DMS53 (cell line): ENCODE results near the gene SDR9C7.
"Not testable (repeated sequence)": the region's sequence is repeated elsewhere in the genome, so short reads cannot be mapped to it uniquely, and the experiment has no call there.

Experiments used
- DNase-seq: peaks from one replicate; lab custom pipeline; 2025; lab: John Stamatoyannopoulos, UW

SDR9C7 gene

DNA sequence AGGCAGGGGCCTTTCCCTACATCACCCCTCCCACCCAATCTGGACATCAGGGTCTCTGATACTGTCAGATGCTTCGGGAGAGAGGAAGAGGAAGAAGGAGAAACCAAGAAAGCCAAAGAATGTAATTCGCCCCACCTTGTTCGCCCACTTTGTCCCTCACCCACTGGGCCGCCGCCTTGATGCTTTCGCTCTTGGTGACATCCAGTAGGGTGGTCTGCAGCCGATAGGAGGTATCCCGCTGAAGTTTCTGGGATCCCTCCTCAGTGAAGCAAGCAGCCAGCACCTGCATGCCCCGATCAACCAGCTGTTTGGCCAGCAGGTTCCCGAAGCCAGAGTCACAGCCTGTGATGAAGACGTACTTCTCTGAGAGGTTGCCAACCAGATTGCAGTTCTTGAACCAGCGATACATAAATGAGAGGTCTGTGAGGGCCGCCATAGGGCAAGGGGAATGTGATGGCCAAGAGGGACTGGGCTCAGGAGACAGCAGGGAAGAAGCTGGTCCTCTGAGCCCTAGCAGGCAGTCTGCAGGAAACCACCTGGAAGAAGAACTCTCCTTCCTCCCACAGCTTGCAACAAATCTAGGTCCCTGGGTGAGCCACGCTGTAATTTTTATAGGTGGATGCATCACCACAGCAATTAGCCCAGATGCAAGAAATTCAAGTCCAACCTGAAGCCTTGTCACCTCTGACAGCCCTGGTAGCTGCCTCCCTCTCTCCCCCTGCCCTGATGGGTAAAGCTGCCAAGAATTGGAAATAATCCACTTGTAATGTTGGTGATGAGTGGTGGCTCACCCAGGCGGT is at the start of gene SDR9C7:
TSS of gene SDR9C7 (minus strand) at position 583 of the 800 bp plus-strand sequence. CDS start at position 436, 147 bp downstream.
- no peak for DNase-seq

DNA sequence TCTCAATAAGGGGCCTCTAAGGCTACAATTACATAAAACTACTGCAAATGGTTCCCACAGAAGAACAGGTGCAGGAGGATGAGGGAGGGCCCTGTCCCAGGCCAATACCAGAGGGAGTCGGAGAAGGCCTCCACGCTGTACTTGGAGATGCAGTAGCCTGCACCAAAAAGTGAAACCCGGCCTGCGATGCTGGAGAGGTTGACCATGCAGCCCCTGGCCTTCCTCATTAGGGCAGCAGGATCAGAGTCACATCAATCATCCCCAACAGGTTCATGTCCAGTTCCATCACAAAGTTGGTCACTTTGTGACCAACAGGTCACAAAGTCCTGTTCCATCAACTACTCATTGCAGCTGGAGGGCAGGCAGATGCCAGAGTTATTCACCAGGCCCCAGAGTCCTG is 49.2 kb upstream of the SDR9C7 start:
- DNase-seq, result no peak

DNA sequence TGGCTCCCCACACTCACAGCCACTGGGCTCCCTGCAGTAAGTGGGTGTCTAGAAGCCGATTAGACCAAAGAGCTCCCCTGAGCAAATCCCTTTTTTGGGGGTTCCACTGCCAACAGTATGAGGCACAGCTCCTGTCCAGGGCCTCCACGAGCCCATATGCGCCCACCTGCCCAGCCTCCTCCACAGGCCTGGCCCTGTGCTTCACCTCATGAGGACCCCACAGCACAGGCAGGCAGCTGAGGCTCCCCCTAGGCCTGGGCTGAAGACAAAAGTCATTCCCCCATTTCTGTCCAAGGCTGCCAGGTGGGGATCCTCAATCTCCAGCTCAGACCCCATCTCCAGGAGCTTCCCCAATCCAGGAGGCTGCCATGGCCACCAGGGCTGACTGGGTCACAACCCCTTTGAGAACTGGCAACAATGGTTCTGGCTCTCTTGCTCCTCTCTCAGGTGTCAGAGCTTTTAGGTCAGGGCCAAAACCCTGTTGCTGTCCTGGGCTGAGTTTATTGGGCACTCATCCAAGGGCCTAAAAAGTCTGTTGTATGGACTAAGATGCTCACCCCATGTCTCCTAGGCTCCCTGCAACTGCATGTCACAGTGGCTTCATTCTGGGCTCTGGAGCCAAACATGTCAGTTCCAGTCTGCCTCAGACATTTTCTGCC is 48.5 kb upstream of the SDR9C7 start:
- not testable (repeated sequence) for DNase-seq

DNA sequence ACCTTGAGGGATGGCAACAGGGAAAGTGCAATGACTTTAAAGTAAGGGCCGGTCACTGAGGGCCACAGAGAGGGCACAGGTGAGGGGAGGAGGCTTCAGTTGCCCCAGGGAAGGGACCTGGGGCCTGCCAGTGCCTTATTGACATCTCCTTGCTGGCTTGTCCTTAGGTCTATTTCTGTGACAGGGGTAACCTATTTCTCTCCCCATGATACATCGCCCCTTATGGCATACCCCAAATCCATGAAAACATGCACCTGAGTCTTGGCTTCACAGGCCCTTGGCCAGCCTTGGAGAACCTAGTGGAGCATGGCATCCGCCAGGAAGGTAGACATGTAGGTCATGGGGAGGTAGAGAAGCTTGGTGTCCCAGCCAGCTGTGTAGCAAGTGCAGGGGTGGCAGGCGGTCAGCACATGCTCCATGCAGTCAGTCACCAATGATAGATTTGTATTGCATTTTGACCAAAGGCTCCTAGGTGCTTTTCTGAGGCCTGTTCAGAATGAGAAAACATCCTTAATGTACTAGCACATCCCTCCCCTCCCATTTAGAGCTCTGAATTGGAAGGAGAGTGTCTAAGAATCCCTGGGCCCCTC is 46.8 kb upstream of the SDR9C7 start:
- DNase-seq, result no peak

DNA sequence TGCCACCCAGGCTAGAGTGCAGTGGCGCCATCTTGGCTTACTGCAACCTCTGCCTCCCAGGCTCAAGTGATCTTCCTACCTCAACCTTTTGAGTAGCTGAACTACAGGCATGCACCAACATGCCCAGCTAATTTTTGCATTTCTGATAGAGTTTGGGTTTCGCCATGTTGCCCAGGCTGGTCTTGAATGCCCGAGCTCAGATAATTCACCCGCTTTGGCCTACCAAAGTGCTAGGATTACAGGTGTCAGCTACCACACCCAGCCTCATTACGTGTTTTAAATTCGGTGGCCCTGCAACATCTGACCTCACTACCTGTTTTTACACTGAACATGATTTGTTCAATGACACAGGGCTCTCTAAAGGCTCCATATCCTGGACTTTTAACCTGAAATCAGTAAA is 46.1 kb upstream of the SDR9C7 start:
- DNase-seq, result no peak

DNA sequence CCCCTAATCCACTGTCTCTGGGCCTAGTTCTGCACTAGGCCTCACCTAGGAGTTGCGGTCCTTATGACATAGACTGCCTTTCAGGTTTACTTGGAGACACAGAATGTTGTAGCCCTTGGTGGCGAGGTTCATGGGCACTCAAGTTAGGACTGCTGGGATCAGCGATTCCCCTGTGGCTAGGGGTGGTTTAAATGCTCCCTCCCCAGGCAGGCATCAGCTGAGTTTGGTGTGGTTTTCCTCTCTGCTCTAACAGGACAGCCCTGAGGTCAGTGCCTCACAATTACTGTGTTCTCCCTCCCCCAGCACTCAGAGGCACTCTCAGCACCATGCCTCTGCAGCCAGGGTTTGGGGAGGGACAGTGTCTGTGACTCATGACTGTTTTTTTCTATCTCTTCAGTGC is 45.4 kb upstream of the SDR9C7 start:
- DNase-seq, result no peak

DNA sequence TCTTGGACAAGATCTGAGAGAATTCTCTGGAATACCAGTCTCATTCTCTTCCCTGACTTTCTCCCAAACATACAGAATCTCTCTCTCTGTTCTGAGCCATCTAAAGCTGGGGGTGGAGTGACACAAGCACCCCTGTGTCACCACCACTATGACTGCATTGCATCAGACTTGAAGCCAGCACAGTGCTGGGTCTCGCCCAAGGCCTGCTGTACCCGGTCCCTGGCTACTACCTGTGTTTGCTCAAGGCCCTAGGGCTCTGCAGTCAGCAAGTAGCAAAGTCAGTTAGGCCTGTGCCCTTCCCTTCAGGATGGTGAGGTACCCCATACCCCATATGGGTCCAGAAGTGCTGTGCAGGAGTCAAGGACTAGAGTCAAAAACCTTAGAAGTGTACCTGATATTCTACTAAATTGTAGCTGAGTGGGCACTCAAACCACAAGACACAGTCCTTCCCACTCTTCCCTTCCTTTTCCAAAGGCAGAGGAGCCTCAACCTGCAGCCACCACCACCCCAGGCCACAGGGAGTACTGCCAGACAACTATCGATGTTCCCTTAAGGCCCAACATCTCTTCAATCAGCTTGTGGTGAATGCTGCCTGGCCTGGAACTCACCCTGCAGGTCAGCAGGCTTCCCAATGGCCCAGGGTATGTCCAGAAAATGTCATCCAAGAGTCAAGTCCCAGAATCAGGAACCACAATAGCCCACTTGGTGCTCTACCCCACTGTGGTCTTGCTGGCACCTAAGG is 44.4 kb upstream of the SDR9C7 start:
- no peak for DNase-seq

DNA sequence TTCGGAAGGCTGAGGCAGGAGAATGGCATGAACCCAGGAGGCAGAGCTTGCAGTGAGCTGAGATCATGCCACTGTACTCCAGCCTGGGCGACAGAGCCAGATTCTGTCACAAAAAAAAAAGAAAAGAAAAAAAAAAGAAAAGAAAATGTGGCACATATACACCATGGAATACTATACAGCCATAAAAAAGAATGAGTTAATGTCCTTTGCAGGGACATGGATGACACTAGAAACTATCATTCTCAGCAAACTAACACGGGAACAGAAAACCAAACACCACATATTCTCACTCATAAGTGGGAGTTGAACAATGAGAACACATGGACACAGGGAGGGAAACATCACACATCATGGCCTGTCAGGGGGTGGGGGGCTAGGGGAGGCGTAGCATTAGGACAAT is 43.2 kb upstream of the SDR9C7 start:
- not testable (repeated sequence) for DNase-seq

DNA sequence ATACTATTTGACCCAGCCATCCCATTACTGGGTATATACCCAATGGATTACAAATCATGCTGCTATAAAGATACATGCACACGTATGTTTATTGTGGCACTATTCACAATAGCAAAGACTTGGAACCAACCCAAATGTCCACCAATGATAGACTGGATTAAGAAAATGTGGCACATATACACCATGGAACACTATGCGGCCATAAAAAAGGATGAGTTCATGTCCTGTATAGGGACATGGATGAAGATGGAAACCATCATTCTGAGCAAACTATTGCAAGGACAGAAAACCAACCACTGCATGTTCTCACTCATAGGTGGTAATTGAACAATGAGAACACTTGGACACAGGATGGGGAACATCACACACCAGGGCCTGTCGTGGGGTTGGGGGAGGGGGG is 40.0 kb upstream of the SDR9C7 start:
- not testable (repeated sequence) for DNase-seq

DNA sequence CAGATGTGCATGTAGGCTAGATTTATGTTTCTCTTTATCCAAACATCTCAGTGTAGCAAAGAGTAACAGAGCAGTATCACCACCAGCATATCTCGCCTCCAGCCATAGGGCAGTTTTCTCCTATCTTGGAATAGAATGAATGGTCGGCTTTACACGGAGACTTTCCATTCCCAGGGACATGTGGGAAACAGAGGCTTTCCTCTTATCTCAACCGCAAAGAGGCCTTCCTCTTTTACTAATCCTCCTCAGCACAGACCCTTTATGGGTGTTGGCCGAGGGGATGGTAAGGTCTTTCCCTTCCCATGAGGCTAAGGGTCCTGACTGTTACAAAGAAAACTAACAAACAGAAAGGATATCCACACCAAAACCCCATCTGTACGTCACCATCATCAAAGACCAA is 34.7 kb upstream of the SDR9C7 start:
- not testable (repeated sequence) for DNase-seq

DNA sequence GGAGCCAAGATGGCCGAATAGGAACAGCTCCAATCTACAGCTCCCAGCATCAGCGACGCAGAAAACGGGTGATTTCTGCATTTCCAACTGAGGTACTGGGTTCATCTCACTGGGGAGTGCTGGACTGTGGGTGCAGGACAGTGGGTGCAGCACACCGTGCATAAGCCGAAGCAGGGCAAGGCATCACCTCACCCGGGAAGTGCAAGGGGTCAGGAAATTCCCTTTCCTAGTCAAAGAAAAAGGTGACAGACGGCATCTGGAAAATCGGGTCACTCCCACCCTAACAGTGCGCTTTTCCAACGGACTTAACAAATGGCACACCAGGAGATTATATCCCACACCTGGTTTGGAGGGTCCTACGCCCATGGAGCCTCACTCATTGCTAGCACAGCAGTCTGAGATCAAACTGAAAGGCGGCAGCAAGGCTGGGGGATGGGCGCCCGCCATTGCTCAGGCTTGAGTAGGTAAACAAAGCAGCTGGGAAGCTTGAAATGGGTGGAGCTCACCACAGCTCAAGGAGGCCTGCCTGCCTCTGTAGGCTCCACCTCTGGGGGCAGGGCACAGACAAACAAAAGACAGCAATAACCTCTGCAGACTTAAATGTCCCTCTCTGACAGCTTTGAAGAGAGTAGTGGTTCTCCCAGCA is 31.9 kb upstream of the SDR9C7 start:
- DNase-seq, result peak; percentile 82

DNA sequence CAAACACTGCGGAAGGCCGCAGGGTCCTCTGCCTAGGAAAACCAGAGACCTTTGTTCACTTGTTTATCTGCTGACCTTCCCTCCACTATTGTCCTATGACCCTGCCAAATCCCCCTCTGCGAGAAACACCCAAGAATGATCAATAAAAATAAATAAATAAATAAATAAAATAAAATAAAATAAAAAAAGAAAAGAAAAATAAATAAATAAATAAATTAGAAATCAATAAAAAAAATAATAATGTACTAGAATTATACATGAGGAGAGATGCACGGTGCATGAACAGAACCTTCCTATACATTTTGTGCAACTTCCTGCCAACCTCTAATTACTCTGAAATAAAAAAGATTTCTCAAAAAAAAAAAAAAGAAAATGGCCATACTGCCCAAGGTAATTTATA is 30.9 kb upstream of the SDR9C7 start:
- not testable (repeated sequence) for DNase-seq

DNA sequence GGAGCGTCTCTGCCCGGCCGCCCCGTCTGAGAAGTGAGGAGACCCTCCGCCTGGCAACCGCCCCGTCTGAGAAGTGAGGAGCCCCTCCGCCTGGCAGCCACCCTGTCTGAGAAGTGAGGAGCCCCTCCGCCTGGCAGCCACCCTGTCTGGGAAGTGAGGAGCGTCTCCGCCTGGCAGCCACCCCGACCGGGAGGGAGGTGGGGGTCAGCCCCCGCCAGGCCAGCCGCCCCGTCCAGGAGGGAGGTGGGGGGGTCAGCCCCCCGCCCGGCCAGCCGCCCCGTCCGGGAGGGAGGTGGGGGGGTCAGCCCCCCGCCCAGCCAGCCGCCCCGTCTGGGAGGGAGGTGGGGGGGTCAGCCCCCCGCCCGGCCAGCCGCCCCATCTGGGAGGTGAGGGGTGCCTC is 29.3 kb upstream of the SDR9C7 start:
- not testable (repeated sequence) for DNase-seq

DNA sequence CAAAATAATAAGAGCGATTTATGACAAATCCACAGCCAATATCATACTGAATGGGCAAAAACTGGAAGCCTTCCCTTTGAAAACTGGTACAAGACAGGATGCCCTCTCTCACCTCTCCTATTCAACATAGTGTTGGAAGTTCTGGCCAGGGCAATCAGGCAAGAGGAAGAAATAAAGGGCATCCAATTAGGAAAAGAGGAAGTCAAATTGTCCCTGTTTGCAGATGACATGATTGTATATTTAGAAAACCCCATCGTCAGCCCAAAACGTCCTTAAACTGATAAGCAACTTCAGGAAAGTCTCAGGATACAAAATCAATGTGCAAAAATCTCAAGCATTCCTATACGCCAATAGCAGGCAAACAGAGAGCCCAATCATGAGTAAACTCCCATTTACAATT is 28.0 kb upstream of the SDR9C7 start:
- DNase-seq, result not testable (repeated sequence)

DNA sequence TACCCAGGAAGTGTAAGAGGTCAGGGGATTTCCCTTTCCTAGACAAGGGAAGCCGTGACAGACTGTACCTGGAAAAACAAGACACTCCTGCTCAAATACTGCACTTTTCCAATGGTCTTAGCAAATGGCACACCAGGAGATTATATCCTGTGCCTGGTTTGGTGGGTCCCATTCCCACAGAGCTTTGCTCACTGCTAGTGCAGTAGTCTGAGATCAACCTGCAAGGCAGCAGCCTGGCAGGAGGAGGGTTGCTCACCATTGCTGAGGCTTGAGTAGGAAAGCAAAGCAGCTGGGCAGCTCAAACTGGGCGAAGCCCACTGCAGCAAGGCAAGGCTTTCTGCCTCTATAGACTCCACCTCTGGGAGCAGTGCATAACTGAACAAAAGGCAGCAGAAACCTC is 24.2 kb upstream of the SDR9C7 start:
- no peak for DNase-seq

DNA sequence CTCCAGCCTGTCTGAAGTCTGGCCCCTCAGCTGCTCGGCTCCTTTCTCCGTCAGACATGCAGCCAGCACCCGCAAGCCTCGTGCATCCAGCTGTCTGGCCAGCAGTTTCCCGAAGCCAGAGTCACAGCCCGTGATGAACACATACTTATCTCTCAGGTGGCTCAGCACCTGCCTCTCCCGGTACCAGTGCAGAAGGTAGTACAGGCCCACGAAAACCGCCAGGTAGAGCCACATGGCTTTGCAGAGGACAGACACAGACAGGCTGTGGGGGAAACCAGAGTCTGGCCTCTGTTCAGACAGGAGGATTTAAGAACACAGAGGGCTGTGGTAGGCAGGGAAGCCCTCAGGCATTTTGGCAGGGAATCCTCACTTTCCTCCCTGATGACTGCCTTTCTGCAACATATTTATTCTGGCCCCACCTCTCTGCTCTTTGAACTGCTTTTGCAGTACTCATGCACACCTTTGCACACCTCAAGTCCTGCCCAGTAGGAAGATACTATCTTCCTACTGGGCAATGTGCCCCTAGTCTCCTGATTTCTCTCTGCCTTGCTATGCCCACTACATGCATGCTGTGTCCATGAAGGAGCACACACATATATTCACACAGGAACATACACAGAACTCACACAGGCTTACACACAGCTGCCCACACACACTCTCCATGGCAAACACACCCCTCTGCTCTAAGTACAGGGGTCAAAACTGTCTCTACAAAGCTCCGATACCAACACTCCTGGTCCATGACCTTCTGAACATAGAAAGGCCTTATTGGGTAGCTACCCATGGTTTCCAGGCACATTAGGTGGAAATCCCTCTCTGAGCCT is 23.2 kb upstream of the SDR9C7 start, which contains the start of gene RDH16:
TSS of gene RDH16 (minus strand) at position 380 of the 824 bp plus-strand sequence. CDS start at position 234, 146 bp downstream.
- DNase-seq, result no peak

DNA sequence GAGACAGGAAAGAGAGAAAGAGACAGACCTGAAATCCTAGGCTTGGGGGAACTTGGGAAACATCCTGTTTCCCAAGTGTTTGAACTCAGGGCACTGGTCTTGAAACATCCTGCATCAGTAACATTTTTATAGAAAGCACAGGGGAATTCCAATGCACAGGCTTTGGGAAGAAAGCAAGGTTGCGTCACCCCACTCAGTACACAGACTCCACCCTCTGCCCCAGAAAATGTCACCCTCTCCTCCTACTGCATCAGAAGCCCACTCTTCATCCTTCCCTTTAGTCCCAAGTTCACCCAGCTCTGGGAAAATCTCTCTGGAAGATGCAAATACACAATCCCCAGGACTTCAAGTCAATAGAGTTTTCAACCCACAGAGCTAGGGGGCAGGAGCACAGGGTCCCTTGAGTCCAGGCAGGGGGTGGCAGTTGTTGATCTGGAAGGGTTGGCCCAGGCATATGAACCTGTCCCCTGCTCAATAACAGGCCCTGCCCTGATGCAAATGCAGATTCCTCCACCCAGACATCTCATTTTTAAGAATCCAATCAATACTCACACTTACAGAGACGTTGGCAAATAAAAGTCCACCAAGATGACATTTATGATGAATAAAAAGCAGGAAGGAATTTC is 21.5 kb upstream of the SDR9C7 start:
- no peak for DNase-seq

DNA sequence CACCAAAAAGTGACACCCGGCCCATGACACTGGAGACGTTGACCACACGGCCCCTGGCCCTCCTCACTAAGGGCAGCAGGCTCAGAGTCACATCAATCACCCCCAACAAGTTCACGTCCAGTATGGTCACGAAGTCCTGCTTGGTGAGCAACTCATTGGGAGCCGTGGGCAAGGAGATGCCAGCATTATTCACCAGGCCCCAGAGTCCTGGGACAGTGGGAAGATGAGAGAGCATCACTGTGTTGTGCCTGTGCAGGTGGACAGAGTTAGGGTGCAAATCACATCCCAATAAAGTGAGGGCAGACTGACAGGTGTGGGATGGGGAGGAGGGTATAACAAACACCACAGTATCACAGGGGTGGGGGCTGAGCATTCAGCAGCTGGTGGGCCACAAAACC is 20.7 kb upstream of the SDR9C7 start:
- no peak for DNase-seq

DNA sequence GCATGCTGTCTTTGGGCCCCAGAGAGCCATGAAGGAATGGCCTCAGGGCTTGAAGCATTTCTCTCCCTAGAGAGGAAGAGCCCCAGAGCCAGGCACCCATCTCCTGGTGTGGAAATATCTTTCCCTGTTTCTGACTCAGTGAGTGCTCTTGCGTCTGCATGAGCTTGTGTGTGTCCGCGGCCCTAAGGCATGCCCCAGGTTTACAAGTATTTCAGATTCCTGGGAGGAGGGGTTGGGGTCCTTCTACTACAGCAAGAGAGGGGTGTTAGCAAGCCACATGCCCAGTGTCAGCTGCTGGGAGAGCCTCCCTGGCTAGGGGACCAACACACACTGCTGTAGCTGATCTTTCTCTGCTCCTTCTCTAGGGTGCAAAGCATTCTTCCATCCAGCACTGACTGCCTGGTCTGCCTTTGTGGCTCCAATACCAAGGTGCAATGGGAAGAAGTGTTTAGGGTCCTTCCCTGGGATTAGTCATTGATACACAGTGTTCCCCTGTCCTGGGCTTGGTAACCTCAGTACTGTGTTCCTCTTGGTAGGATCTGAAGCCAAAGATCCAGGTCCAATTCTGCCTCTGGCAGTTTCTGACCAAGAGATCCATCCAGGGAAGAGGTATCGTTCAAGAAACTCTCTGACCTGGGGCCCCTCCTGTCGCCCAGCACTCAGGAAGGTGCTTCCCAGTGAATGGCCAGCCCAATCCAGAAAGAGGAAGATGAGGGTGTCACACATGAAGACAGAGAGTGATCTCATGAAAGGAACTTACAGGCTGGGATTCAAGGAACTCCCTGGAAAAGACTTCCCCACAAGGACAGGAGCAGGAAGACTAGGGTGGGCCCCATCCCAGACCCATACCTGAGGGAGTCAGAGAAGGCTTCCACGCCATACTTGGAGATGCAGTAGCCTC is 20.1 kb upstream of the SDR9C7 start:
- DNase-seq, result no peak
